Measurements from ENCODE around the gene RASSF3. TPM values are rescaled to one million over a fixed set of nuclear protein-coding genes. Genes with fewer than 3 reads are reported as not detected.
A peak's percentile ranks its signal among the peaks of the same experiment; 100 is the strongest.

Gene RASSF3
- total RNA-seq, 1 experiment from 2014 or later = 13.4 TPM

GRCh38 chr12:64745980-64746379, 135.7 kb downstream of the RASSF3 start:
- H2AFZ ChIP-seq (ENCODE audit: low read length) = no peak overlapping the region
- H4K20me1 ChIP-seq (ENCODE audit: low read length) = no peaks in the 10 kb centered on the region
- peaks cover 3% of the 10 kb centered on the region for H3F3A ChIP-seq (ENCODE audit: low read length, unreplicated experiment)
- H3K27me3 ChIP-seq (ENCODE audit: low read length) = no peaks in the 10 kb centered on the region
- H3K9ac ChIP-seq (ENCODE audit: low read length) = no peak overlapping the region
- TF ChIP-seq EZH2phosphoT487 (IDR thresholded peaks at IDR 0.05; ENCODE audit: borderline replicate concordance, low read length) (no peak), EZH2 (IDR thresholded peaks at IDR 0.05; ENCODE audit: low read length, unreplicated experiment) (no peak), CTCF (conservative IDR thresholded peaks at IDR 0.05; ENCODE audit: low read depth, low read length) (no peak)
- POLR2A ChIA-PET (ENCODE audit: unreplicated experiment) = interaction anchor here (0.5 to 1.0 kb wide), 2 partner anchors 34 to 36 kb away, joined by 4 to 12 read pairs; no protein-coding TSS in a partner anchor
- peaks cover 27% of the 10 kb centered on the region for H3K36me3 ChIP-seq (ENCODE audit: low read depth, low read length)
- peaks cover 5% of the 10 kb centered on the region; the same call in 1 of the 2 replicates for H3K79me2 ChIP-seq (ENCODE audit: low read length)
- intact Hi-C loops (cut with micrococcal nuclease) = no loop called here
- peak overlapping the region; percentile 11; the same call in 1 of the 2 replicates for H3K4me2 ChIP-seq (ENCODE audit: low read length)
- peak overlapping the region; percentile 45 for H3K27ac ChIP-seq (ENCODE audit: low read length)
- H3K4me3 ChIP-seq (ENCODE audit: low read length) = no peak overlapping the region
- peaks cover 28% of the 10 kb centered on the region for H3K4me1 ChIP-seq (ENCODE audit: insufficient read depth, low read length)
- ATAC-seq (no peak), DNase-seq (no peak)
- CTCF ChIA-PET = interaction anchor here (0.7 kb wide), 1 partner anchor 198 kb away, joined by 3 read pairs; no protein-coding TSS in a partner anchor
- H3K9me2 ChIP-seq (replicated peaks; ENCODE audit: low read length) = no peaks in the 10 kb centered on the region
- no peaks in the 10 kb centered on the region for H3K9me3 ChIP-seq (ENCODE audit: low read length)
- BruUV-seq (replicated peaks) = no TSS peak

- H2AFZ ChIP-seq (ENCODE audit: low read length) = no peak overlapping the region
- POLR2A ChIA-PET (ENCODE audit: unreplicated experiment) = interaction anchor here (0.5 kb wide), 1 partner anchor 36 kb away, joined by 12 read pairs; no protein-coding TSS in a partner anchor
- CTCF ChIA-PET = interaction anchor here (0.7 kb wide), 1 partner anchor 198 kb away, joined by 3 read pairs; no protein-coding TSS in a partner anchor
- BruUV-seq (replicated peaks) = no TSS peak
- peaks cover 29% of the 10 kb centered on the region for H3K36me3 ChIP-seq (ENCODE audit: low read depth, low read length)
- TF ChIP-seq CTCF (conservative IDR thresholded peaks at IDR 0.05; ENCODE audit: low read depth, low read length) = no peak
- TF ChIP-seq EZH2phosphoT487 (IDR thresholded peaks at IDR 0.05; ENCODE audit: borderline replicate concordance, low read length) = no peak
- TF ChIP-seq EZH2 (IDR thresholded peaks at IDR 0.05; ENCODE audit: low read length, unreplicated experiment) = no peak
- H3K9ac ChIP-seq (ENCODE audit: low read length) = peak overlapping the region; percentile 7; the same call in 1 of the 2 replicates
- no peaks in the 10 kb centered on the region for H4K20me1 ChIP-seq (ENCODE audit: low read length)
- H3K9me2 ChIP-seq (replicated peaks; ENCODE audit: low read length) = no peaks in the 10 kb centered on the region
- ATAC-seq (peak; percentile 61), DNase-seq (peak; percentile 47)
- peak overlapping the region; percentile 42 for H3K27ac ChIP-seq (ENCODE audit: low read length)
- H3K9me3 ChIP-seq (ENCODE audit: low read length) = no peaks in the 10 kb centered on the region
- H3K4me3 ChIP-seq (ENCODE audit: low read length) = no peak overlapping the region
- H3K27me3 ChIP-seq (ENCODE audit: low read length) = no peaks in the 10 kb centered on the region
- peaks cover 5% of the 10 kb centered on the region; the same call in 1 of the 2 replicates for H3K79me2 ChIP-seq (ENCODE audit: low read length)
- peaks cover 28% of the 10 kb centered on the region for H3K4me1 ChIP-seq (ENCODE audit: insufficient read depth, low read length)
- peak overlapping the region; percentile 59 for H3K4me2 ChIP-seq (ENCODE audit: low read length)
- intact Hi-C loops (cut with micrococcal nuclease) = no loop called here
- peaks cover 3% of the 10 kb centered on the region for H3F3A ChIP-seq (ENCODE audit: low read length, unreplicated experiment)
These were observed 136.4 kb downstream of the RASSF3 start for GRCh38 chr12:64746663-64747062.

Small RNAs within 50 kb of the gene (microRNA-seq; reads per million reads assigned to microRNA genes)
- gene MIR548C (ENCODE audit: unreplicated experiment) (not detected), gene MIR548Z (ENCODE audit: unreplicated experiment) (not detected)

Other genes with a start within 250 kb of the RASSF3 start
- gene C12orf56, start 219.7 kb upstream of the RASSF3 start, total RNA-seq (2014; rRNA removed) = 5.7 and 8.1 TPM in 2 replicates
- 53.0 and 62.0 TPM in 2 replicates for gene XPOT, start 206.1 kb upstream of the RASSF3 start, total RNA-seq (2014; rRNA removed)
- 23.1 and 23.7 TPM in 2 replicates for gene TBK1, start 158.4 kb upstream of the RASSF3 start, total RNA-seq (2014; rRNA removed)
- 55.1 TPM in 2 replicates for gene GNS, start 148.9 kb downstream of the RASSF3 start, total RNA-seq (2014; rRNA removed)
- 16.8 and 36.1 TPM in 2 replicates for gene TBC1D30, start 214.2 kb downstream of the RASSF3 start, total RNA-seq (2014; rRNA removed)